Pancreas (tissue), 10 donors: ENCODE data around the gene UBN1. TPM values are rescaled to one million over a fixed set of nuclear protein-coding genes. Genes with fewer than 3 reads are reported as not detected.
A peak's percentile ranks its signal among the peaks of the same experiment; 100 is the strongest.

Experiments used
- ATAC-seq, 4 donors: fragments of 200-7000 bp; cut with Tn5 transposase; one replicate each; pipeline versions ENCODE4 v1.8.0 to v1.9.1; 2020; ENCODE audit warnings: mild to moderate bottlenecking in 4 of 4, moderate library complexity in 4 of 4
- DNase-seq, 6 donors: peaks; one replicate each; pipeline ENCODE4 v3.0.0-alpha.2; 2020
- FAIRE-seq: peaks from 2 replicates; lab custom pipeline; 2012; peaks lifted over from hg19 to GRCh38; lab: Jason Lieb, UNC
- H3K27ac ChIP-seq, 4 donors: fragments of 200-600 bp; sonication (generic); 1 replicate in 3 of 4; 2 replicates in 1 of 4; pipeline versions ENCODE4 v1.5.0 to v1.8.0; 2020
- H3K27me3 ChIP-seq, 4 donors: fragments of 200-600 bp; one replicate each; pipeline ENCODE4 v1.8.0; 2021
- H3K36me3 ChIP-seq, 3 donors: fragments of 200-600 bp; sonication (generic) in 1 of 3; one replicate each; pipeline versions ENCODE4 v1.5.0 to v1.8.0; 2020 to 2021
- H3K4me1 ChIP-seq, 3 donors: fragments of 200-600 bp; one replicate each; pipeline ENCODE4 v1.8.0; 2021
- H3K4me3 ChIP-seq, 4 donors: fragments of 200-600 bp; sonication (generic) in 2 of 4; one replicate each; pipeline versions ENCODE4 v1.5.0 to v1.8.0; 2020 to 2021
- H3K9me3 ChIP-seq, 4 donors: fragments of 200-600 bp; one replicate each; pipeline ENCODE4 v1.8.0; 2021
- WGBS, 2 donors: extraction: QIAGEN DNeasy Blood & Tissue Kit; methylation state at CpG; one replicate each; pipeline ENCODE4 v1.1.7; 2013; 5-methylcytosine and 5-hydroxymethylcytosine counted together
- intact Hi-C, 3 donors: fragments of 100-400 bp; cut with DNase I; formaldehyde crosslinking; loops; one replicate each; pipeline versions ENCODE4 v1.11.1 to v1.14.2; 2022
- polyA plus RNA-seq, 2 donors: library from polyadenylated mRNA; stranded (reverse); fragments of 200-250 nt; gene quantifications; one replicate each; pipeline ENCODE4 v1.2.3, GENCODE V29; 2013
- total RNA-seq, 6 donors: library from RNA; stranded (reverse); fragmentation: NEBNext Ultra II Directional in 4 of 6; extraction: Animal tissue kit (Norgen Biotek cat#: 25700) in 4 of 6; gene quantifications; one replicate each; pipeline versions ENCODE4 v1.2.1 to v1.2.4, GENCODE V29; 2021 to 2023
- TF ChIP-seq, protein P1 (sequence below), 4 donors: fragments of 200-600 bp; sonication (generic) in 3 of 4; IDR thresholded peaks; one replicate each; pipeline versions ENCODE4 v1.5.0 to v1.8.0; 2021; ENCODE audit warnings: antibody characterized with exemption in 4 of 4
- donor health status: healthy with polysubstance abuse.
- donor health status: DM: no; HTN: no; CAD: no; lungs with moderate emphysema.
- donor health status: DM: no; HTN: no; CAD: no.
- donor health status: control.
- donor health status: control.
- donor health status: Bipolar disorder and iron deficiency.
- donor health status: DM: yes; HTN: yes; CAD: no.
- donor health status: DM: no; HTN: no; CAD: no.
- donor health status: DM: no; HTN: no; CAD: no.
- donor health status: DM: yes; HTN: yes; CAD: no.

The UBN1 gene, protein sequence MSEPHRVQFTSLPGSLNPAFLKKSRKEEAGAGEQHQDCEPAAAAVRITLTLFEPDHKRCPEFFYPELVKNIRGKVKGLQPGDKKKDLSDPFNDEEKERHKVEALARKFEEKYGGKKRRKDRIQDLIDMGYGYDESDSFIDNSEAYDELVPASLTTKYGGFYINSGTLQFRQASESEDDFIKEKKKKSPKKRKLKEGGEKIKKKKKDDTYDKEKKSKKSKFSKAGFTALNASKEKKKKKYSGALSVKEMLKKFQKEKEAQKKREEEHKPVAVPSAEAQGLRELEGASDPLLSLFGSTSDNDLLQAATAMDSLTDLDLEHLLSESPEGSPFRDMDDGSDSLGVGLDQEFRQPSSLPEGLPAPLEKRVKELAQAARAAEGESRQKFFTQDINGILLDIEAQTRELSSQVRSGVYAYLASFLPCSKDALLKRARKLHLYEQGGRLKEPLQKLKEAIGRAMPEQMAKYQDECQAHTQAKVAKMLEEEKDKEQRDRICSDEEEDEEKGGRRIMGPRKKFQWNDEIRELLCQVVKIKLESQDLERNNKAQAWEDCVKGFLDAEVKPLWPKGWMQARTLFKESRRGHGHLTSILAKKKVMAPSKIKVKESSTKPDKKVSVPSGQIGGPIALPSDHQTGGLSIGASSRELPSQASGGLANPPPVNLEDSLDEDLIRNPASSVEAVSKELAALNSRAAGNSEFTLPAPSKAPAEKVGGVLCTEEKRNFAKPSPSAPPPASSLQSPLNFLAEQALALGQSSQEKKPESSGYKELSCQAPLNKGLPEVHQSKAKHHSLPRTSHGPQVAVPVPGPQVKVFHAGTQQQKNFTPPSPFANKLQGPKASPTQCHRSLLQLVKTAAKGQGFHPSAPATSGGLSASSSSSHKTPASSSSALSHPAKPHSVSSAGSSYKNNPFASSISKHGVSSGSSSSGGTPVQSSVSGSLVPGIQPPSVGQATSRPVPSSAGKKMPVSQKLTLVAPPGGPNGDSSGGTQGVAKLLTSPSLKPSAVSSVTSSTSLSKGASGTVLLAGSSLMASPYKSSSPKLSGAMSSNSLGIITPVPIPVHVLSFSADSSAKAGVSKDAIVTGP (N-terminal part only)
- 10 to 100 TPM; 10.4 to 17.3 (median 12.4) TPM for total RNA-seq
- 10 to 100 TPM in 1 of 2 donors, 1 to 10 TPM in 1; 8.0 to 10.1 TPM for polyA plus RNA-seq

DNA sequence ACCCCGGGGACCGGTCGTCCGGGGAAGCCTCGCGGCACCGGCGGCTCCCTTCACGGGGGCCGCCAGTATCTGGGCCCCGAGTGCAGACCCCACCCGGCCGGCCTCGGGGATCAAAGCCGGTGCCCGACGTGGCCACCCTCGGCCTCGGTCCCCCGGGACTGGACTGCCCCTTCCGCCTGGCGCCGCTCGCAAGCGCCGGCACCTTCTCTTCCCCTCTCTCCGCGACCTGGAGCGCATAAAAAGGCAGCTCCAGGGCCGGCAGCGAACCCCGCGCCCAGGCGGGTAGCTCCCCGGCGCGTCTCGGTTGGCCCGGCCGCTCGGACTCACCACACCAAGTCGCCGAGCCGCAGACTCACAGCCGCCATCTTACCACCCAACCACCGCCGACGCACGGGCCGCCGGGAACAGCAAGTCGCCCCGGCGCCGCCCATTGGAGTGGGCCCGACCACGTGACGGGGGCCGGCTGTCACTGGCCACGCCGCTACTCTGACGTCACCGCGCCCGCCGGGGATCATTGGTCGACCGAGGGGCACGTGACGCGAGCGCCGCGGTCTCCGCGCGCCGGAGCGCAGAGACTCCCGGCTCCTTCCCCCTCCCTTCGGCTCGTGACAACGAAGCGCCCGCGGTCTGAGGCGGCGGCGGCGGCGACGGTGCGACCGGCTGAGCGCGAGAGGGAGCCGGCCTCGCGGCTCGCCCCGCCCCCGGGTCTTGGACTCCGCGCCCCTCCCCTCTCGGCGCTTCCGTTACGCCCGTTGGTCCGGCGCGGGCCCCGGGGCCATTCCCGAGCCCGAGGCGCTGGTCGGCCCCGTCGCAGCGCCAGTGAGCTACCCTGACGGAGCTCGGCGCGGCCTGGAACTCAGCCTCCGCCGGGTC, at the start of gene UBN1, which contains the start of gene GLYR1:
Gene UBN1, plus strand, starts transcription at position 581 of the 873 bp plus-strand sequence. CDS start 5,437 bp downstream, outside the sequence.
Gene GLYR1, minus strand, starts transcription at position 388 of the 873 bp plus-strand sequence. Its CDS starts 23 bp downstream, at position 365.
- H3K27me3 ChIP-seq: no peaks in the 10 kb centered on the region
- intact Hi-C loops: loop anchor here in 1 of 3 donors (10.0 kb wide), 1 partner anchor 108 kb away; the partner anchor contains the start of gene SEC14L5
- H3K4me3 ChIP-seq: peak within 1 kb of the TSS; percentile 76 to 98 (median 93)
- TF ChIP-seq, protein P1, sequence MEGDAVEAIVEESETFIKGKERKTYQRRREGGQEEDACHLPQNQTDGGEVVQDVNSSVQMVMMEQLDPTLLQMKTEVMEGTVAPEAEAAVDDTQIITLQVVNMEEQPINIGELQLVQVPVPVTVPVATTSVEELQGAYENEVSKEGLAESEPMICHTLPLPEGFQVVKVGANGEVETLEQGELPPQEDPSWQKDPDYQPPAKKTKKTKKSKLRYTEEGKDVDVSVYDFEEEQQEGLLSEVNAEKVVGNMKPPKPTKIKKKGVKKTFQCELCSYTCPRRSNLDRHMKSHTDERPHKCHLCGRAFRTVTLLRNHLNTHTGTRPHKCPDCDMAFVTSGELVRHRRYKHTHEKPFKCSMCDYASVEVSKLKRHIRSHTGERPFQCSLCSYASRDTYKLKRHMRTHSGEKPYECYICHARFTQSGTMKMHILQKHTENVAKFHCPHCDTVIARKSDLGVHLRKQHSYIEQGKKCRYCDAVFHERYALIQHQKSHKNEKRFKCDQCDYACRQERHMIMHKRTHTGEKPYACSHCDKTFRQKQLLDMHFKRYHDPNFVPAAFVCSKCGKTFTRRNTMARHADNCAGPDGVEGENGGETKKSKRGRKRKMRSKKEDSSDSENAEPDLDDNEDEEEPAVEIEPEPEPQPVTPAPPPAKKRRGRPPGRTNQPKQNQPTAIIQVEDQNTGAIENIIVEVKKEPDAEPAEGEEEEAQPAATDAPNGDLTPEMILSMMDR (IDR thresholded peaks at IDR 0.05): no peak
- peak within 1 kb of the TSS; percentile 90 to 97 (median 94) for H3K27ac ChIP-seq
- H3K36me3 ChIP-seq: peaks cover 0 to 23% (median 2%) of the 10 kb centered on the region in 3 donors
- ATAC-seq: peak; percentile 94 to 98 (median 94)
- WGBS, 2 donors: 0 to 1% methylated on average over 76 to 126 of the region's 126 CpGs
- peaks cover 17 to 43% (median 22%) of the 10 kb centered on the region in 3 donors for H3K4me1 ChIP-seq
- peak; percentile 99 to 100 (median 100) for DNase-seq
- no peak for FAIRE-seq
- H3K9me3 ChIP-seq: no peaks in the 10 kb centered on the region

DNA sequence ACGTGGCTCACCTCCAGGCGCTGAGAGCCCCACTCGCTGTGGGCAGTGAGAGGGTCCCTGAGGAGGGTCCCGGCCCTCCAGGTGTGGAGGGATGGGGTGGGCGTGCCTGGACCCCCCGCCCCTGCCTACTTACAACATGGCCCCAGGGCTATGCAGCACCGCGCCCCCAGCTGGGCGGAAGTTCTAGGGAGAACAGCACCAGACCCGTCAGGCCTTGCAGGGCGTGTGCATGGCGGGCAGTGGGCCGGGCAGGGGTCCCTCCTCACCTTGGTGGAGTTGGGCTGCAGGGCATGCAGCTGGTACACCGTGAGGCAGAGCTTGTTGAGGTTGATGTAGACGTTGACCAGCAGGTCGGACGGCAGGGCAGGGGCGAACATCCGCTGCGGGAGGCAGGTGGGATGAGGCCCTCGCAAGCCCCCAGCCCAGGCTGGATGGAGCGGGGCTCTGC, 49.5 kb upstream of the UBN1 start:
- H3K27me3 ChIP-seq: no peaks in the 10 kb centered on the region
- DNase-seq (no peak), ATAC-seq (no peak), FAIRE-seq (no peak)
- no peak overlapping the region for H3K4me3 ChIP-seq
- intact Hi-C loops: no loop called here
- peaks cover 10 to 21% (median 17%) of the 10 kb centered on the region in 3 donors for H3K4me1 ChIP-seq
- peaks cover 0 to 5% (median 0%) of the 10 kb centered on the region in 3 donors for H3K36me3 ChIP-seq
- 89 to 93% methylated on average over 22 of the region's 22 CpGs for WGBS, 2 donors
- no peak overlapping the region for H3K27ac ChIP-seq
- no peaks in the 10 kb centered on the region for H3K9me3 ChIP-seq
- TF ChIP-seq, protein P1 (IDR thresholded peaks at IDR 0.05): no peak

DNA sequence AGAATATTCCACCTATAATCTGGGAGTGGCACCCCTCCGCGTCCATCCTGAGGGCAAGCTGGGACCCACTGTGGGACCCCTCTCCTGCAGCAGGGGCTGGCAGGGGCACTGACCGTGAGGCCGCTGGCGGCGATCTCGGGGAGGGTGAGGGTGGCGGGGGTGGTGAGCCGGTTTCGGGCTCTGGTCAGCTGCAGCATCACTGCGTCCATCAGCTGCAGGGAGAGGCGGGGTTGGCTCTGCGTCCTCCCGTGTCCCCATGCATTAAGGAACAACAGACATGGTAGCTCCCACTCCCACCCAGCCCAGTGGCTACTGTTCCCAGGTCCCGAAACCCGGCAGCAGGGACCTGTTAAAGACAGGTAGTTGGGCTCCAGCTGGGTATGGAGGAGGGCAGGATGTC, 48.8 kb upstream of the UBN1 start:
- no peaks in the 10 kb centered on the region for H3K9me3 ChIP-seq
- intact Hi-C loops: no loop called here
- no peak overlapping the region for H3K27ac ChIP-seq
- H3K4me3 ChIP-seq: no peak overlapping the region
- FAIRE-seq: no peak
- peak in 2 of 6 donors; percentile 46 to 79 for DNase-seq
- peaks cover 0 to 5% (median 0%) of the 10 kb centered on the region in 3 donors for H3K36me3 ChIP-seq
- H3K4me1 ChIP-seq: peaks cover 14 to 21% (median 21%) of the 10 kb centered on the region in 3 donors
- no peak for ATAC-seq
- TF ChIP-seq, protein P1 (IDR thresholded peaks at IDR 0.05): no peak
- 85 to 93% methylated on average over 15 to 16 of the region's 16 CpGs for WGBS, 2 donors
- no peaks in the 10 kb centered on the region for H3K27me3 ChIP-seq
